RKO (cell line): ENCODE measurements around the gene ACE.

Source experiments
- DNase-seq: peaks from one replicate; pipeline ENCODE4 v3.0.0-alpha.2; 2016; ENCODE audit warnings: low spot score

The ACE gene

DNA sequence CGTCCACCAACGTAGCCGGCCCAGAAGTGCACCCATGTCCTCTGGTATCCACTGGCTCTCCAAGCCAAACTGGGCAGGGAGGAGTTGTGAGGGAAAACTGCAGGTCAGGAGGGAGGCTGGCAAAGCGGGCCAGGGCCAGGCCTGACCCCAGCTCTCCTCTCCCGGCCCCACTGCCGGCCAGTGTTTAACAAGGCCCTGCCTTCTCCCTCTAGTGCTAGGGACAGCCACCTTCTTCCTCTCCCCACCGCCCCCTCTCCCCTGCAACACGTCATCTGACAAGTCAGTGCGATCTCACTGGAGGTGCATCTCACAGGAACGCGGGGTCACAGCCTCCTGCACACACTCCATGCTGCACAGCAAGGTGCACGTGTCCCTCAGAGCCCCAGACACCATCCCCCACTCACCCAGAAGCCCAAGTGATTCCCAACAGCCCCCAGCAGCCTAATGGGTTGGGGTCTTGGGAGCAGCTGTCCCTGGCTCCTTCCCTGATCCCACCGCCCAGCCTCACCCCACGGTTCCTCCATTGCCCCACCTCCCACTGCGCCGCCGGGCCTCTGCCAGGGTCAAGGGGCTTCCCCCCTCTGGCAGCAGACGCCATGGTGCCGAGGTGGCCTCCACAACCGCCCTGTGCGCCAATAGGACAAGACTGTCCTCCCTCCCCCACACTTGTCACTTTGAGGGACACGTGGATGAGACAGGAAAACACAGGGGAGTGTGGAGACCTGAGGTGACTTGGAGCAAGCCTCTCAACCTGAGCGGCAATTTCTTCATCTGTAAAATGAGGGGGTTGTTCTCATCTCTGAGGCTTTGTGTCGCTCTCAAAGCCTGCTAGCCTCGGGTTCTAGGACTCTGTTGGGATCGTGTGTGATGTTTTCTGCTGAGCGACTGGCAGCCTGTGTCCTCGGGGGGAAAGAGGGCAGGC is 1.1 kb upstream of the ACE start:
- no peak for DNase-seq

DNA sequence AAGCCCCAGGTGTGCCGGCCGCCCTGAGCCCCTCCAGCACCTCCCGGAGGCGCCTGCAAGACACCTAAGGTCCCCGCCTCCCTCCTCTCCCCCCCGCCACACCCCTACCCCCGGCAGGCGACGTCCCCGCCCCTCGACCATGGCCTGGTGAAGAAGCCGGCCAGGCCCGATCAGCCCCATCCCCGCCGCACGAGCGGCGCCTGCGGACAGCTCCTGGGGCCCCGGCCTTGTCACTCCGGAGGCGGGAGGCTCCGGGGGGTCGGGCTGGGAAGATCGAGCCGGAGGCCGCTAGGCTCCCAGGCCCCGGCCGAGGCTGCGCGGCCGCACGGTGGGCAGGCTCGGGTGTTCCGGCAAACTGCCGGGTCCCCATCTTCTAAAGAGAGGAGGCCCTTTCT is 405 bp upstream of the ACE start:
- DNase-seq = peak; percentile 12

DNA sequence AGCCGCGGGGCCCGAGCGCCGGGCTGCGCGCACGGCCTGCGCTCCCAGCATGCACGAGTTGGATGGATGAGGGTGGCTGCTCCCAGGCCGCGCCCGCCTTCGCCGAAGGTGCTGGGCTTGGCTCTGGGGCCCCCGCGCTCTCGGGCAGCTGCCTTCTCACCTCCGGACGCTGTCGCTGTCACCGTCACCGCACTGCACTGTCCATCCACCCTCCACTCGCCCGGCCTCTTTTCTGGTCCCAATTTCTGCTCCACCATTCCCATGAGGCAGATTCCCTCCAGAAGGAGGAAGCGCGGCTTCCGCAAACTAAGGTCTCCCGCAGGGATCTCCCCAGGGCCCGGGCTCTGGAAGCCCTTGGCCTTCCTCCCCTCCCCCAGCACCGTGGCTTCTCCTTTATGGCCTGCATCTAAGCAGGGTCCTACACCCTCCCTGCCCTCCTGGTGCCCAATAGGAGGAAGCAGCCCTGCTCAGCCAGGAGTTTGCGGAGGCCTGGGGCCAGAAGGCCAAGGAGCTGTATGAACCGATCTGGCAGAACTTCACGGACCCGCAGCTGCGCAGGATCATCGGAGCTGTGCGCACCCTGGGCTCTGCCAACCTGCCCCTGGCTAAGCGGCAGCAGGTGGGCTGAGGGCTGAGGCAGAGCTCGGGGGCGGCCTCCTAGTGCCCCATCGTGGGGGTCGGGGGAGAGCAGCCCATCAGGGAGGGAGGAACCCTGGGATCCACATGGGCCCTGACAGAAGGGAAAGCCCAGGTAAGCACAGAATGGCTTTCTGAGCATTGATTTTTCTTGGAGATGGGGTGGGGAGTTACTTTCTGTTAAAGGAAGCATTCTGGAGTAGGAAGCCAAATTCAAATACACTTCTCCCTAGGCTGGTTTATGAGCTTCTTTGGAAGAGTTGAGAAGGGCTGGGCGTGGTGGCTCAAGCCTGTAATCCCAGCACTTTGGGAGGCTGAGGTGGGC is 899 bp downstream of the ACE start:
- no peak for DNase-seq

DNA sequence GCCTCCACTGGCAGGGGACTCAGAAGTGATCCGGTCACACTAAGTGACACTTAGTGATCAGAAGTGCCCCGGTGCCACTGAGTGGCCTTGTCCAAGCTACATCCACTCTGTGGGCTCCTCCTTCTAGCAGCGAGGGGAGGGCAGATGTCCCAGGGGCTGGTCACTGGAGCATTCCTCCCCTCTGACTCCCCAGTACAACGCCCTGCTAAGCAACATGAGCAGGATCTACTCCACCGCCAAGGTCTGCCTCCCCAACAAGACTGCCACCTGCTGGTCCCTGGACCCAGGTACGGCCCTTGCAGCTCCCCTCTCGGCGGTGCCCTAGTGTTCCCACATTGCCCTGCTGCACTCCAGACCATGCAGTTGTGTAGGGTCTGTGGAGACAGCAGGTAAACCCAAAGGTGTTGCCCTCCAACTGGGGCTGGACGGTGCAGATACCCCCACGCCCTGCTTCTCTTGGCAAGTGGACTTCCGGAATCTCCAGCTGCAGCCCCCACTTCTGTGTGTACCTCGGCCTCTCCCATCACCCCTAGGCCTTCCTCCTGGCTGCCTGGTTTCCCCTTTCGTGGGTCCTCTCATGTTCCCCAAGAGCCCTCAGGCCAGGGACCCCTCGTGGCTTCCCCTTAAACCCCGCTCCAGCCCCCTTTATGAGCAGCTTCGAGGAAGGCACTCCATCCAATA is 2.1 kb downstream of the ACE start:
- DNase-seq = peak; percentile 86

DNA sequence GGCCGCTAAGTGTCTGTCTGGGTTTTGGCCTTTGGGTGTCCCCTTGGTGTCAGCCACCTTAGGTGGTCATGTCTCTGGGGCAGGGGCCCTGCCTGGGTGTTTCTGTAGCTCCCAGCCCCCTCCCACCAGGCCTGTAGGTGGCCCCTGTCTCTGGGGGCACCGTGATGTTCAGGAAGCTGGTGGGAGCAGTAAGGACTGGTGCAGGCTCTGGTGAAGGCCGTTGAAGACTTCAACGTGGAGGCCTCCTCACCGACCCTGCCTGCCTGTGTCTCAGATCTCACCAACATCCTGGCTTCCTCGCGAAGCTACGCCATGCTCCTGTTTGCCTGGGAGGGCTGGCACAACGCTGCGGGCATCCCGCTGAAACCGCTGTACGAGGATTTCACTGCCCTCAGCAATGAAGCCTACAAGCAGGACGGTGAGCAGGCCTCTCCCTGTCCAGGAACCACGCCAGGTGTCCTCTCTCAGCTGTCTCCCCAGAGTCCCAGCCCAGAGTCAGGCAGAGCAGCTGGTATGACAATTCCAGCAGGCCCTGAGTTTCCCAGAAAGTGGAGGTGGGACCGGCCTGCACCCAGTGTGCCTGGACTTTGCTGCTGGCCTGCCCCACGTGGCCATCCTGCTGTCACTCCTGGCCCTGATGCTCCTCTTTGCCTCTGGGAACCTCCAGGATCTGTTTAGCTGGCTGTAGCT is 2.8 kb downstream of the ACE start:
- DNase-seq = no peak

DNA sequence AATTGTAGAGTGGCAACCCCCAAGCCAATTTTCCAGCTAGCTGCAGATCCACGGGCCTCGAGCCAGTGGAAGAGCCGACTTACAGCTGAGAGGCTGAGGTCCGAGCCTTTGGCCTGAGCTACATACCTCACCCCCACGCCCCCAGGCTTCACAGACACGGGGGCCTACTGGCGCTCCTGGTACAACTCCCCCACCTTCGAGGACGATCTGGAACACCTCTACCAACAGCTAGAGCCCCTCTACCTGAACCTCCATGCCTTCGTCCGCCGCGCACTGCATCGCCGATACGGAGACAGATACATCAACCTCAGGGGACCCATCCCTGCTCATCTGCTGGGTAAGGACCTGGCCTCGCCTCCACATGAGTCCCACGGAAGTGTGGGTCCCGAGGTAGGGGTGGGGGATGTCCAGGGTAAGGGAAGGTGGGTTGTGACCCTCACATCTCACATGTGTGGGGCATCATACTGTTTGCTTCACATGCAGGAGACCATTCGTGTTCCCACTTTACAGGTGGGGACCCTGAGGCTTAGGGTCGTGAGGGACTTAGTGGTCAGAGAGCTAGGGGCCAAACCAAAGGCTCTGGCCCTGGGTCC is 3.4 kb downstream of the ACE start:
- DNase-seq = no peak

DNA sequence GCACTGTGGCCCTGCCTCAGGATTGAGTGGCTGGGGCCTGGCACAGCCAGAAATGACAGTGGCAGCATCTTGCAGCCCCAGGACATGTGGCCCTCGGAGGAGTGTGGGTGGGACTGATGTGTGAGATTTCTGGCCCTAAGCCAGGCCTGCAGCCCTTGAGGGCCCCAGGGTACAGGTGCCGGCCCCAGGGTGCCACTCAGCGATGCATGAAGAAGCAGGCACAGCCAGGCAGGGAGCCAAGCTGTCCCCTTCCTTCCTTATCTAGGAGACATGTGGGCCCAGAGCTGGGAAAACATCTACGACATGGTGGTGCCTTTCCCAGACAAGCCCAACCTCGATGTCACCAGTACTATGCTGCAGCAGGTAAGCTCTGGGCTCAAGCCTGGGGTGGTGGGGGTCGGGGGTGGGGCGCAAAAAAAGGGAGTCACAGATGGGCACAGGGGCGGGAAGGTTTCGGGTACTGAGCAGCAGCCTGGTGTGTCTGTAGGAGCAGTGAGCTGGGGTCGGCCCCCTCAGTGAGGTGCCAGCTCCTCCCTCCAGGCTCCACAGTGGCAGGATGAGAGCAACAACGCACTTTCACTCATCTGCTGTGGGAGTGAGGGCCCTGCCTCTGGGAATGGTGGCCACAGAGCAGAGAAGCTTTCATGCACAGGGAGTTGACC is 4.1 kb downstream of the ACE start:
- no peak for DNase-seq

DNA sequence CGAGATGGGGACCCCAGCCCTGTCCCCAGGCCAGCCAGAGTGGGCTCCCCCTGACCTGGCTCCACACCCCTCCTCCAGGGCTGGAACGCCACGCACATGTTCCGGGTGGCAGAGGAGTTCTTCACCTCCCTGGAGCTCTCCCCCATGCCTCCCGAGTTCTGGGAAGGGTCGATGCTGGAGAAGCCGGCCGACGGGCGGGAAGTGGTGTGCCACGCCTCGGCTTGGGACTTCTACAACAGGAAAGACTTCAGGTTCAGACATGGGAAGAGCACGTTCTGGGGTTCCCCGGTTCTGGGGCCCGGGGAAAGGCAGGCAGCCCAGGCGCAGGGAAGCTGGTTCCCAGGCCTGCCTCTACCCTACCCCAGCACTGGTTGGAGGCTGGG is 4.6 kb downstream of the ACE start:
- DNase-seq = no peak

DNA sequence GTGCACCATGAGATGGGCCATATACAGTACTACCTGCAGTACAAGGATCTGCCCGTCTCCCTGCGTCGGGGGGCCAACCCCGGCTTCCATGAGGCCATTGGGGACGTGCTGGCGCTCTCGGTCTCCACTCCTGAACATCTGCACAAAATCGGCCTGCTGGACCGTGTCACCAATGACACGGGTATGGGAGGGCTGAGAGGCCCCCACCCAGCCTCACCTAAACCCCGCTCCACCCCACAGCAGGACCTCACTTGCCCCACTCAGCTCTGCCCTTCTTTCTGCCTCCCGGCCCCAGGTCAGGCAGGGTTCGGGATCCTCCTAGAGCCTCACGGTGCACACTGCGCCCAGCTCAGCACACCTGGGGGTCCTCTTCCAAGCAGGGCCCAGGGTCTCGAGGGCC is 5.6 kb downstream of the ACE start:
- no peak for DNase-seq

DNA sequence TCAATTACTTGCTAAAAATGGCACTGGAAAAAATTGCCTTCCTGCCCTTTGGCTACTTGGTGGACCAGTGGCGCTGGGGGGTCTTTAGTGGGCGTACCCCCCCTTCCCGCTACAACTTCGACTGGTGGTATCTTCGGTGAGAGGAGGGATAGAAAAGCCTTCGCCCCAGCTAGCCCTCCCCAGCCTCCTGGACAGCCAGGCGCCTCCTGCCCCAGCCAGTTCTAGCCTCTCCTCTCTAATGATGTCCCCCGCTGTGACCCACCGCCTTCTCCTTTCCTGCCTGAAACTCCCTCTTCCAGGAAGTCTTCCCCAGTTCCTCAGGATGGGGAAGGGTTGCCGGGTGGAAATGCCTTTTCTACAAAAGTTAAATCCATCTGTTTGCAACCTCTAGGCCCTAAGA is 6.2 kb downstream of the ACE start:
- no peak for DNase-seq

DNA sequence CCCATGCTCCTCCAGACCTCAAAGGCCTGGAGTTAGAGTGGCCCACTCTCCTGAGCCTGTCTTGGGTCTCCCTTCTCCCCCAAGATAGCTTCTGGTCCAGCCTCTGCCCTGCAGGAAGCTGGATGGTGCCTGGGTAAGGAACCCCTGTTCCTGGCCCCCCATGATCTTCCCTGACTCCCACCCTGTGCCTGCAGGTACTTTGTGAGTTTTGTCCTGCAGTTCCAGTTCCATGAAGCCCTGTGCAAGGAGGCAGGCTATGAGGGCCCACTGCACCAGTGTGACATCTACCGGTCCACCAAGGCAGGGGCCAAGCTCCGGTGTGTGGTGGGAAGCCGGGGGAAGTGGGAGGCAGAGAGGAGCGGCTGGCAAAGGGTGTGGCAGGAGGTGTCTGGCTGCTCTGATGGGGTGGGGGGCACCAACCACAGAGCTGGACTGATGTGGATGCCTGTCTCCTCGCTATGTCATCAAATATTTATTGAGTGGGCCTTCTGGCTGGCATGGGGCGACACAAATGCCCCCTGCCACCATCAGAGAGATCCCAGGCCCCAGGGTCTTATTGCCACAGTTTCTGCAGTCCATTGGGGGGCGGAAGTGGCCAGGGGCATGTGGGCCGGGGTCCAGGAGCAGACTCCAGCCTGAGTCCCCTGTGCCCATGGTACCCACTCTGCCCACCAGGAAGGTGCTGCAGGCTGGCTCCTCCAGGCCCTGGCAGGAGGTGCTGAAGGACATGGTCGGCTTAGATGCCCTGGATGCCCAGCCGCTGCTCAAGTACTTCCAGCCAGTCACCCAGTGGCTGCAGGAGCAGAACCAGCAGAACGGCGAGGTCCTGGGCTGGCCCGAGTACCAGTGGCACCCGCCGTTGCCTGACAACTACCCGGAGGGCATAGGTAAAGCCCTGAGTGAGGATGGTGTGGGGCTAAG is 7.1 kb downstream of the ACE start:
- DNase-seq = no peak

DNA sequence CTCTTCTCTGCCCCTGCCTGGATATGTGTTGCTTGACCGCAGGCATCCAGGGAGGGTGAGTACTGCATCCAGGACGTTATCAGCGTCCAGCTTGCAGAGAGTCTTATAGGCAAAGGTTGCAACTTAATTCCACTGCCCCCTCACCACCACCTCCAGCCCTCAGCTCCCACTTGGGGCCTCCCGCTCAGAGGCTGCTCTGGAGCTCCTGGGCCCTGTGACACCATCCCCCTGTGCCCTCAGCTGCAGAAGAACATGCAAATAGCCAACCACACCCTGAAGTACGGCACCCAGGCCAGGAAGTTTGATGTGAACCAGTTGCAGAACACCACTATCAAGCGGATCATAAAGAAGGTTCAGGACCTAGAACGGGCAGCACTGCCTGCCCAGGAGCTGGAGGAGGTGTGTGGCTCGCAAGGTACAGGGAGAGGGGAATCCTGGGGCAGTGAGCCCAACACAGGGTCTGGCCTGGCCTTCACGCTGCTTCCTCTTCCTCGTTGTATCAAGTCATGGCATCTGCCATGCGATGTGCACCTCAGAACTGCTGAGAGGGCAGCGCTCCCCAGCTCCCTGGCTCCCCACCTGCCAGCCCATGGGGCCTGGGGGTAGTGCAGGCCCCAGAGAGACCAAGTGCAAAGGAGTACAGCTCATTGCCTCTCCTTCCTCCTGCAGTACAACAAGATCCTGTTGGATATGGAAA is 9.6 kb downstream of the ACE start:
- DNase-seq = no peak

DNA sequence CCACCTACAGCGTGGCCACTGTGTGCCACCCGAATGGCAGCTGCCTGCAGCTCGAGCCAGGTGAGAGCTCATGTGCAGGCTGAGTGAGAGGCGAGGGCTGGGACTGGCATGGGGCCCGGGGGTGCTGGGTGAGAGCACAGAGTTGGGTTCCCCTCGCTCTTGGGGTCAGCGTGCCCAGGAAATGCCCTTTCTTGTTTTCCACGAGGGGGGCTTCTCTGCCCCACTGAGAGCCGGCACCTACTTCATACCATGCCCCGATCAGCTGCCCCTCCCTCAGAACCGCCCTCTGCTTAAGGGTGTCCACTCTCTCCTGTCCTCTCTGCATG is 10.1 kb downstream of the ACE start:
- no peak for DNase-seq

DNA sequence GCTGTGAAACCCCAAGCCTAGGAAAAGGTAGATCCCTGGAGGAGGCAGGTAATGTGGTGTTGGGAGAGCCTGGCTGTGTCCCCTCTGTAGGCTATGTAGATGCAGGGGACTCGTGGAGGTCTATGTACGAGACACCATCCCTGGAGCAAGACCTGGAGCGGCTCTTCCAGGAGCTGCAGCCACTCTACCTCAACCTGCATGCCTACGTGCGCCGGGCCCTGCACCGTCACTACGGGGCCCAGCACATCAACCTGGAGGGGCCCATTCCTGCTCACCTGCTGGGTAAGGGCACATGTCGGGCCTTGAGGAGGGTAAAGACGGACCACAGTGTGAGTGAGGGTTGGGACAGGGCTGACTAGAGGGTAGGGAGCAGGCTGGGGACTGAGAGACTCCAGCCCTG is 12.0 kb downstream of the ACE start:
- DNase-seq = no peak

DNA sequence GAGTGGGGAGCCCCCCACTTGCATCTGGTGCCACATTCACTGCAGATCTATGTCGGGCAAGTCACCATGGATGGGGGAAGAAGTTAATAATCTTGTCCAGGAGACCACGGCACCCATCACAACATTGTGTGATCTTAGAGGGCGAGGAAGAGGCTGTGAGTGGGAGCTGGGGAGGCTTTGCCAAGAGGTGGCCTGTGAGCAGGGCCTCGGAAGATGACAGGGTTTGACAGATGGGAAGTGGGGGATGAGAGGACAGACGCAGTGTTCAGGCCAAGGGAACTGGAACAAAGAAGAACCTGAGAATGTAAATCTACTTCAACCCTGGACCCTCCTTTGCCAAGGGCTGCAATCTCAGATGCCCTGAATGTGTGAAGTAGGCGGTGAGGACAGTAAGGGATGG is 12.4 kb downstream of the ACE start:
- no peak for DNase-seq

DNA sequence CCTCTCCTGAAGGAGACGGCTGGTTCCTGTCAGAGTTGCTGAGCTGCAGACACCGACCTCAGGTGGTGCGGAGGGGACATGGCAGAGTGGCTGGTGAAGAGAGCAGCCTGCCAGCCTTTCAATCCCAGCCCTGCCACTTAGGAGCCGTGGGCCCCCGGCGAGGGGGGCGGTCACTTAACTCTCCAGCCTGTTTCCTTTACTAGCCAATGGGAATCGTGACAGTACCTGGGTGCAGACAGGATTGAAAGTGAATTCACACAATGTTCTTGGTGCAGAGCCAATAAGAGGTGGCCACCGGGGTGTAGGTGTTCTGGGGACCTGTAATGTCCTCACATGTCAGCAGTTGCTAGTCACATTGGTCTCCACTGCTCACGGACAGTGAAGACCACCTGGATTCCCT is 13.5 kb downstream of the ACE start:
- no peak for DNase-seq

DNA sequence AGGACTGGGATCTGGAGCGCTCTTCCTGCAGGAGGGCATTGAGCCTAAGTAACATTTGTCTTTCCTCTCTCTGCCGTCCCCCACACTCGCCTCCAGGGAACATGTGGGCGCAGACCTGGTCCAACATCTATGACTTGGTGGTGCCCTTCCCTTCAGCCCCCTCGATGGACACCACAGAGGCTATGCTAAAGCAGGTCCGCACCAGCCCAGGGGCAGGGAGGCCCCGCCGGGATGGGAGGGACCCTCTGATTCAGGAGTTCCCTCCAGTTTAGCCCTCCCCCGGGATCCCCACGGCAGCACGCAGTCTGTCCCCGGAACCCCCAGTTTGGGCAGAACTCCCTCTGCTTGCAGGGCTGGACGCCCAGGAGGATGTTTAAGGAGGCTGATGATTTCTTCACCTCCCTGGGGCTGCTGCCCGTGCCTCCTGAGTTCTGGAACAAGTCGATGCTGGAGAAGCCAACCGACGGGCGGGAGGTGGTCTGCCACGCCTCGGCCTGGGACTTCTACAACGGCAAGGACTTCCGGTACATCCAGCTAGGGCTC is 14.1 kb downstream of the ACE start:
- no peak for DNase-seq

DNA sequence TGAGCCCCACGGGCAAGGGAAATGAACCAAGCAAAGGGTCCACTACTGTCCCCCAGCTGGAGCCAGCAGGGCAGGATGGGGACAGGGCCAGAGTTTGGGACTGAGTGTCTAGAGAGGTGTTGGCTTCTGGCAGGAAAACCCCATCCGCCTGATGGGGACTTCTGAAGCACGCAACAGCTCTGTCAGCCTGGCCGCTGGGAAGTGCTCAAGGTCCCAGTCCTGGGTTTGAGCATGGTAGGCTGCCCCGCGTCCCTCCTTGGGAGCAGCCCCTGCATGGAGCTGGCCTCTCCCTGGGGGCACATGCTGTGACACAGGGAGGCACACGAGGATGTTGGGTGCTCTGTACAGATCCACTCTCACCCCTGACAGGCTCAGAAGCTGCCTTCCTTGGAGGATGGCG is 14.6 kb downstream of the ACE start:
- DNase-seq = no peak

DNA sequence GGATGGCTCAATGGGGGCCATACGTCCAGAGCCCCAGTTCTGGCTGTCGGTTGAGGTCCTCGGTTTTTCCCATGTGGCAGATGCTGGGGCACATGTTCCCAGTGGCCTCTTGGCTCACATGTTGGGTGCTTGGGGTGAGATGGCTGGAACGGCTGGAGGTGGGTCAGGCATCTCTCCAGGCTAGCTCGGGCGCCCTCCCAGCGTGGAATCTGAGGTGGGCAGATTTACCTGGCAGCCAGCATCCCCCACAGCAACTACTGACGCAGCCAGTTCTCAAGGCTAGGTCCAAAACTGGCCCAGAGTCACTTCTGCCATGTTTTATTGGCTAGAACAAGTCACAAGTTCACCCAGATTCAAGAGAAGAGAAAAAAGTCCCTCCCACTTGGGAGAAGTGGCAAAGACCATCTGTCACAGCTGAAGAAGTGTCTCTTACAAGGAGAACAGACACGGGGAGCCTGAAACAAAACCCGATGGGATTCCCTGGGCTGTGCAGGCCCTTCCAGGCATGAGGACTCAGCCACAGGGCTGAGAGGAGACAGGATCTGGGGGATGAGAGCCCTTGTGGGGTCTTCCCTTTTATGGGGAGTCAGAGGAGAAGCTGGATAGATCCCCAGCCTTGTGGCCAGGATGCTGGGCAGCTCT is 15.2 kb downstream of the ACE start:
- no peak for DNase-seq
